HEK293 (cell line): Measurements from ENCODE around the gene TCEAL5.

Source experiments
- CTCF ChIA-PET: fragments of 350-600 bp; formaldehyde crosslinking; extraction: SDS; loops from one replicate; lab custom pipeline; 2021; ENCODE audit warnings: antibody characterized with exemption; lab: Yijun Ruan, JAX
- POLR2A ChIA-PET: fragments of 300-600 bp; formaldehyde crosslinking; extraction: SDS; loops from one replicate; lab custom pipeline; 2020; ENCODE audit warnings: antibody characterized with exemption, inconsistent platforms; lab: Yijun Ruan, JAX
- H3K27ac ChIP-seq: fragments of 200-500 bp; sonication (Bioruptor generic); 2 replicates; pipeline ENCODE4 v1.5.1; 2014; ENCODE audit warnings: low read depth, low read length, control low read depth, inconsistent platforms; ENCODE audit errors: extremely low read depth
- H3K36me3 ChIP-seq, 2 experiments: fragments of 200-500 bp in 1 of 2; sonication (Bioruptor generic) in 1 of 2; 1 replicate in 1 of 2; 2 replicates in 1 of 2; pipeline ENCODE4 v1.5.1; 2014 to 2017; ENCODE audit warnings: inconsistent platforms in 2 of 2, low read length in 2 of 2; ENCODE audit not compliant: control insufficient read depth in 2 of 2, insufficient read depth in 1 of 2
- H3K4me1 ChIP-seq: fragments of 200-500 bp; sonication (Bioruptor generic); 2 replicates; pipeline ENCODE4 v1.5.1; 2014; ENCODE audit warnings: mild to moderate bottlenecking, low read length, inconsistent platforms; ENCODE audit not compliant: control insufficient read depth, insufficient read depth
- H3K4me3 ChIP-seq: 2 replicates; pipeline ENCODE4 v1.5.1; 2011; ENCODE audit warnings: low read depth, mild to moderate bottlenecking, control low read depth, low read length, moderate library complexity
- H3K9me3 ChIP-seq: fragments of 200-500 bp; sonication (Bioruptor generic); 2 replicates; pipeline ENCODE4 v1.5.1; 2014; ENCODE audit warnings: low read depth, low read length, inconsistent platforms; ENCODE audit not compliant: control insufficient read depth, insufficient read depth
- SP7 ChIP-seq: fragments of 450-650 bp; formaldehyde crosslinking; IDR thresholded peaks from 2 replicates; pipeline ENCODE4 v1.5.1; 2016; ENCODE audit warnings: missing biosample characterization, missing genetic modification characterization
- YY1 ChIP-seq: fragments of 450-650 bp; formaldehyde crosslinking; IDR thresholded peaks from 2 replicates; pipeline ENCODE4 v1.5.1; 2018; ENCODE audit warnings: missing biosample characterization, missing genetic modification characterization
- ZBTB17 ChIP-seq: fragments of 450-650 bp; formaldehyde crosslinking; IDR thresholded peaks from 2 replicates; pipeline ENCODE4 v1.5.1; 2016; ENCODE audit warnings: missing biosample characterization, missing genetic modification characterization
- ZBTB8A ChIP-seq: fragments of 450-650 bp; formaldehyde crosslinking; IDR thresholded peaks from 2 replicates; pipeline ENCODE4 v1.5.1; 2016; ENCODE audit warnings: missing biosample characterization, missing genetic modification characterization
- ZEB2 ChIP-seq: fragments of 450-650 bp; formaldehyde crosslinking; IDR thresholded peaks from 2 replicates; pipeline ENCODE4 v1.5.1; 2016; ENCODE audit warnings: missing biosample characterization, missing genetic modification characterization
- ZIC2 ChIP-seq: fragments of 450-650 bp; formaldehyde crosslinking; IDR thresholded peaks from 2 replicates; pipeline ENCODE4 v1.5.1; 2016; ENCODE audit warnings: missing biosample characterization, missing genetic modification characterization
- ZNF121 ChIP-seq: fragments of 450-650 bp; formaldehyde crosslinking; IDR thresholded peaks from 2 replicates; pipeline ENCODE4 v1.5.1; 2016; ENCODE audit warnings: missing biosample characterization, missing genetic modification characterization
- ZNF157 ChIP-seq: fragments of 450-650 bp; formaldehyde crosslinking; IDR thresholded peaks from 2 replicates; pipeline ENCODE4 v1.5.1; 2016; ENCODE audit warnings: missing biosample characterization, missing genetic modification characterization
- ZNF169 ChIP-seq: fragments of 450-650 bp; formaldehyde crosslinking; IDR thresholded peaks from 2 replicates; pipeline ENCODE4 v1.5.1; 2016; ENCODE audit warnings: missing biosample characterization, missing genetic modification characterization
- ZNF239 ChIP-seq: fragments of 450-650 bp; formaldehyde crosslinking; IDR thresholded peaks from 2 replicates; pipeline ENCODE4 v1.5.1; 2016; ENCODE audit warnings: missing biosample characterization, missing genetic modification characterization
- ZNF302 ChIP-seq: fragments of 450-650 bp; formaldehyde crosslinking; IDR thresholded peaks from 2 replicates; pipeline ENCODE4 v1.5.1; 2016; ENCODE audit warnings: missing biosample characterization, missing genetic modification characterization, low read depth
- ZNF394 ChIP-seq: fragments of 450-650 bp; formaldehyde crosslinking; IDR thresholded peaks from 2 replicates; pipeline ENCODE4 v1.5.1; 2016; ENCODE audit warnings: missing biosample characterization, missing genetic modification characterization, mild to moderate bottlenecking, moderate library complexity, borderline replicate concordance
- ZNF530 ChIP-seq: fragments of 450-650 bp; formaldehyde crosslinking; IDR thresholded peaks from 2 replicates; pipeline ENCODE4 v1.5.1; 2016; ENCODE audit warnings: low read depth, missing biosample characterization, missing genetic modification characterization
- ZNF701 ChIP-seq: fragments of 450-650 bp; formaldehyde crosslinking; IDR thresholded peaks from 2 replicates; pipeline ENCODE4 v1.5.1; 2016; ENCODE audit warnings: missing biosample characterization, missing genetic modification characterization
- ZNF707 ChIP-seq: fragments of 450-650 bp; formaldehyde crosslinking; IDR thresholded peaks from 2 replicates; pipeline ENCODE4 v1.5.1; 2016; ENCODE audit warnings: missing biosample characterization, missing genetic modification characterization
- TF ChIP-seq, protein P1 (sequence below): fragments of 450-650 bp; formaldehyde crosslinking; IDR thresholded peaks from 2 replicates; pipeline ENCODE4 v1.5.1; 2016; ENCODE audit warnings: missing biosample characterization, missing genetic modification characterization
- TF ChIP-seq, protein P2 (sequence below): fragments of 450-650 bp; formaldehyde crosslinking; IDR thresholded peaks from 2 replicates; pipeline ENCODE4 v1.5.1; 2016; ENCODE audit warnings: missing biosample characterization, missing genetic modification characterization
- TF ChIP-seq, protein P3 (sequence below): fragments of 450-650 bp; formaldehyde crosslinking; IDR thresholded peaks from 2 replicates; pipeline ENCODE4 v1.5.1; 2016; ENCODE audit warnings: missing biosample characterization, missing genetic modification characterization
- TF ChIP-seq, protein P4 (sequence below): fragments of 450-650 bp; formaldehyde crosslinking; optimal IDR thresholded peaks from 2 replicates; pipeline ENCODE3; 2016; ENCODE audit warnings: missing biosample characterization, mild to moderate bottlenecking, missing genetic modification characterization
- TF ChIP-seq, protein P5 (sequence below): fragments of 450-650 bp; formaldehyde crosslinking; IDR thresholded peaks from 2 replicates; pipeline ENCODE4 v1.5.1; 2017; ENCODE audit warnings: missing biosample characterization, missing genetic modification characterization
- TF ChIP-seq, protein P6 (sequence below): fragments of 450-650 bp; formaldehyde crosslinking; IDR thresholded peaks from 2 replicates; pipeline ENCODE4 v1.5.1; 2016; ENCODE audit warnings: missing biosample characterization, missing genetic modification characterization

TCEAL5 gene

DNA sequence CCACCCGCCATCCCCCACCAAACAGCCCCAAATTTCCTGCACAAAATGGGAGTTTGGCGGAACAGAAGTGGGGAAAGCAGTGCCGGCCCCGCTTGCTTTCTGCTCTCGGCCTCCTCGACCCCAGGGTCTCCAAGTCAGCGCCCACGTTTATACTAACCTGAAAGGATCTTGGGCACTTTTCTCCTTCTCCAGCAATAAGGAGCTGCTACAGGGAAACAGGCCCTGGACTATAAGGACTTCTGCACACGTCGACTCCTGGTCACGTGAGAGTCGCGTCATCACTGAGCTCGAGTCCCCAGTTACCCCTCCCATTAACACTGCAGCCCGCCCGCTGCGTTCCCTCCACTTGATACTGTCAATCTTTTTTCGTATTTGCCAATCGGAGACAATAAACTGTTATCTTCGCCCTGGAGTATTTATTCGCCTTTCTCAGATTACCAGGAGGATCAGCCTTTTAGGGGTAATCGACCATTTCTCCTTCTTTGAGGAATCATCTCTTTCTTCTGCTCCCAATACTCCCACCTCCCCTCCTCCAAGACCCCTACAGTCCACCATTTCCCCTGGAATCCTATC lies 21.5 kb downstream of the TCEAL5 start, which contains the start of gene TCEAL8 (continued):
- TF ChIP-seq, protein P1, sequence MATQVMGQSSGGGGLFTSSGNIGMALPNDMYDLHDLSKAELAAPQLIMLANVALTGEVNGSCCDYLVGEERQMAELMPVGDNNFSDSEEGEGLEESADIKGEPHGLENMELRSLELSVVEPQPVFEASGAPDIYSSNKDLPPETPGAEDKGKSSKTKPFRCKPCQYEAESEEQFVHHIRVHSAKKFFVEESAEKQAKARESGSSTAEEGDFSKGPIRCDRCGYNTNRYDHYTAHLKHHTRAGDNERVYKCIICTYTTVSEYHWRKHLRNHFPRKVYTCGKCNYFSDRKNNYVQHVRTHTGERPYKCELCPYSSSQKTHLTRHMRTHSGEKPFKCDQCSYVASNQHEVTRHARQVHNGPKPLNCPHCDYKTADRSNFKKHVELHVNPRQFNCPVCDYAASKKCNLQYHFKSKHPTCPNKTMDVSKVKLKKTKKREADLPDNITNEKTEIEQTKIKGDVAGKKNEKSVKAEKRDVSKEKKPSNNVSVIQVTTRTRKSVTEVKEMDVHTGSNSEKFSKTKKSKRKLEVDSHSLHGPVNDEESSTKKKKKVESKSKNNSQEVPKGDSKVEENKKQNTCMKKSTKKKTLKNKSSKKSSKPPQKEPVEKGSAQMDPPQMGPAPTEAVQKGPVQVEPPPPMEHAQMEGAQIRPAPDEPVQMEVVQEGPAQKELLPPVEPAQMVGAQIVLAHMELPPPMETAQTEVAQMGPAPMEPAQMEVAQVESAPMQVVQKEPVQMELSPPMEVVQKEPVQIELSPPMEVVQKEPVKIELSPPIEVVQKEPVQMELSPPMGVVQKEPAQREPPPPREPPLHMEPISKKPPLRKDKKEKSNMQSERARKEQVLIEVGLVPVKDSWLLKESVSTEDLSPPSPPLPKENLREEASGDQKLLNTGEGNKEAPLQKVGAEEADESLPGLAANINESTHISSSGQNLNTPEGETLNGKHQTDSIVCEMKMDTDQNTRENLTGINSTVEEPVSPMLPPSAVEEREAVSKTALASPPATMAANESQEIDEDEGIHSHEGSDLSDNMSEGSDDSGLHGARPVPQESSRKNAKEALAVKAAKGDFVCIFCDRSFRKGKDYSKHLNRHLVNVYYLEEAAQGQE (tag by site-specific recombination), result no peak
- TF ChIP-seq ZBTB8A, result no peak
- 0 out of 2 replicates have a peak, but pooled peaks have one; percentile 30 for TF ChIP-seq SP7 (tag by site-specific recombination)
- TF ChIP-seq, protein P2, sequence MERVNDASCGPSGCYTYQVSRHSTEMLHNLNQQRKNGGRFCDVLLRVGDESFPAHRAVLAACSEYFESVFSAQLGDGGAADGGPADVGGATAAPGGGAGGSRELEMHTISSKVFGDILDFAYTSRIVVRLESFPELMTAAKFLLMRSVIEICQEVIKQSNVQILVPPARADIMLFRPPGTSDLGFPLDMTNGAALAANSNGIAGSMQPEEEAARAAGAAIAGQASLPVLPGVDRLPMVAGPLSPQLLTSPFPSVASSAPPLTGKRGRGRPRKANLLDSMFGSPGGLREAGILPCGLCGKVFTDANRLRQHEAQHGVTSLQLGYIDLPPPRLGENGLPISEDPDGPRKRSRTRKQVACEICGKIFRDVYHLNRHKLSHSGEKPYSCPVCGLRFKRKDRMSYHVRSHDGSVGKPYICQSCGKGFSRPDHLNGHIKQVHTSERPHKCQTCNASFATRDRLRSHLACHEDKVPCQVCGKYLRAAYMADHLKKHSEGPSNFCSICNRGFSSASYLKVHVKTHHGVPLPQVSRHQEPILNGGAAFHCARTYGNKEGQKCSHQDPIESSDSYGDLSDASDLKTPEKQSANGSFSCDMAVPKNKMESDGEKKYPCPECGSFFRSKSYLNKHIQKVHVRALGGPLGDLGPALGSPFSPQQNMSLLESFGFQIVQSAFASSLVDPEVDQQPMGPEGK (tag by site-specific recombination), result peak; percentile 48
- TF ChIP-seq, protein P3, sequence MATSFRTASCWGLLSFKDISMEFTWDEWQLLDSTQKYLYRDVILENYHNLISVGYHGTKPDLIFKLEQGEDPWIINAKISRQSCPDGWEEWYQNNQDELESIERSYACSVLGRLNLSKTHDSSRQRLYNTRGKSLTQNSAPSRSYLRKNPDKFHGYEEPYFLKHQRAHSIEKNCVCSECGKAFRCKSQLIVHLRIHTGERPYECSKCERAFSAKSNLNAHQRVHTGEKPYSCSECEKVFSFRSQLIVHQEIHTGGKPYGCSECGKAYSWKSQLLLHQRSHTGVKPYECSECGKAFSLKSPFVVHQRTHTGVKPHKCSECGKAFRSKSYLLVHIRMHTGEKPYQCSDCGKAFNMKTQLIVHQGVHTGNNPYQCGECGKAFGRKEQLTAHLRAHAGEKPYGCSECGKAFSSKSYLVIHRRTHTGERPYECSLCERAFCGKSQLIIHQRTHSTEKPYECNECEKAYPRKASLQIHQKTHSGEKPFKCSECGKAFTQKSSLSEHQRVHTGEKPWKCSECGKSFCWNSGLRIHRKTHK, result no peak
- peak; percentile 36; the same call in 1 of the 2 replicates for TF ChIP-seq ZIC2
- TF ChIP-seq YY1 (tag by site-specific recombination), result no peak
- TF ChIP-seq ZNF707 (tag by site-specific recombination), result no peak
- TF ChIP-seq, protein P4, sequence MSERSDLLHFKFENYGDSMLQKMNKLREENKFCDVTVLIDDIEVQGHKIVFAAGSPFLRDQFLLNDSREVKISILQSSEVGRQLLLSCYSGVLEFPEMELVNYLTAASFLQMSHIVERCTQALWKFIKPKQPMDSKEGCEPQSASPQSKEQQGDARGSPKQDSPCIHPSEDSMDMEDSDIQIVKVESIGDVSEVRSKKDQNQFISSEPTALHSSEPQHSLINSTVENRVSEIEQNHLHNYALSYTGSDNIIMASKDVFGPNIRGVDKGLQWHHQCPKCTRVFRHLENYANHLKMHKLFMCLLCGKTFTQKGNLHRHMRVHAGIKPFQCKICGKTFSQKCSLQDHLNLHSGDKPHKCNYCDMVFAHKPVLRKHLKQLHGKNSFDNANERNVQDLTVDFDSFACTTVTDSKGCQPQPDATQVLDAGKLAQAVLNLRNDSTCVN (tag by site-specific recombination), result no peak
- TF ChIP-seq, protein P5, sequence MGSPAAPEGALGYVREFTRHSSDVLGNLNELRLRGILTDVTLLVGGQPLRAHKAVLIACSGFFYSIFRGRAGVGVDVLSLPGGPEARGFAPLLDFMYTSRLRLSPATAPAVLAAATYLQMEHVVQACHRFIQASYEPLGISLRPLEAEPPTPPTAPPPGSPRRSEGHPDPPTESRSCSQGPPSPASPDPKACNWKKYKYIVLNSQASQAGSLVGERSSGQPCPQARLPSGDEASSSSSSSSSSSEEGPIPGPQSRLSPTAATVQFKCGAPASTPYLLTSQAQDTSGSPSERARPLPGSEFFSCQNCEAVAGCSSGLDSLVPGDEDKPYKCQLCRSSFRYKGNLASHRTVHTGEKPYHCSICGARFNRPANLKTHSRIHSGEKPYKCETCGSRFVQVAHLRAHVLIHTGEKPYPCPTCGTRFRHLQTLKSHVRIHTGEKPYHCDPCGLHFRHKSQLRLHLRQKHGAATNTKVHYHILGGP (tag by site-specific recombination), result no peak
- TF ChIP-seq ZNF239, result no peak
- TF ChIP-seq, protein P6, sequence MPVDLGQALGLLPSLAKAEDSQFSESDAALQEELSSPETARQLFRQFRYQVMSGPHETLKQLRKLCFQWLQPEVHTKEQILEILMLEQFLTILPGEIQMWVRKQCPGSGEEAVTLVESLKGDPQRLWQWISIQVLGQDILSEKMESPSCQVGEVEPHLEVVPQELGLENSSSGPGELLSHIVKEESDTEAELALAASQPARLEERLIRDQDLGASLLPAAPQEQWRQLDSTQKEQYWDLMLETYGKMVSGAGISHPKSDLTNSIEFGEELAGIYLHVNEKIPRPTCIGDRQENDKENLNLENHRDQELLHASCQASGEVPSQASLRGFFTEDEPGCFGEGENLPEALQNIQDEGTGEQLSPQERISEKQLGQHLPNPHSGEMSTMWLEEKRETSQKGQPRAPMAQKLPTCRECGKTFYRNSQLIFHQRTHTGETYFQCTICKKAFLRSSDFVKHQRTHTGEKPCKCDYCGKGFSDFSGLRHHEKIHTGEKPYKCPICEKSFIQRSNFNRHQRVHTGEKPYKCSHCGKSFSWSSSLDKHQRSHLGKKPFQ (tag by site-specific recombination), result no peak
- peak; percentile 39; the same call in 1 of the 2 replicates for TF ChIP-seq ZBTB17 (tag by site-specific recombination)

DNA sequence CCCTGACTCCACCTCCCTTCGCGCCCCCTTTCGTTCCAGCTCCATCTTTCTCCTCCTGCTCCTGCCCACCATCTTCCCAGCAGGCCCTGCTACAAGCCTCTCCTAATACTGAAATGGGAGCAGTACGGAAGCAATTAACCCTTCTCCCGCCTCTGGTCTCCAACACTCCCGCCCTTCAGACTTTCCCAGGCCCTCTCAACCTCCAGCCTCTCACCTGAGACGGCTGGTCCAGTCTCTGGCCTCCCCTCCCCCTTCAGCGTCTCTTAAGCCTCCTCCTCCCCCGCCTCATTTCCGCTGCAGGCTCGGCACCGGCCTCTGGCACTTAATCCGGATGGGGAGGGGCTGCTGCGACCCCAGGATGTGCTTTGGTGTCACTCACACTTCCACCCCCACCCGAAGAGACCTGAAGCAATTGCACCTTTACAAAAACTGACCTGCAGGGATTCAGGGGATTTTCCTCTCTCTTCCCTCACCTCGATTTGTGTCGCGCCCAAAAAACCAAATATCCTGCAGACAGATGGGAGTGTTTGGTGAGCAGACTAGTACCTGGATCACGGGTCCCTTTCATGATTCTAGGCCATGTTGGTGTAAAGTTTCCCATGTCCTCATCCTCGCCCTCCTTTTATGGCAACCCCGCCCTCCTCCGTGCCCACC lies 22.3 kb downstream of the TCEAL5 start:
- POLR2A ChIA-PET, result interaction anchor here (0.6 to 0.7 kb wide), 2 partner anchors 56 to 76 kb away, joined by 3 read pairs; partner anchors contain the start of genes BEX2 and TCEAL7
- Histone ChIP-seq H3K4me3 (peak overlapping the region; percentile 54), H3K27ac (peak overlapping the region; percentile 65), H3K36me3 (peaks cover 0 to 16% of the 10 kb centered on the region in 2 experiments; a peak in 1 of 3 replicates), H3K9me3 (no peaks in the 10 kb centered on the region), H3K4me1 (no peaks in the 10 kb centered on the region)
- CTCF ChIA-PET, result no interaction called here
- TF ChIP-seq ZNF394 (tag by site-specific recombination), result no peak
- no peak for TF ChIP-seq ZNF530 (tag by site-specific recombination)
- TF ChIP-seq ZNF169 (tag by site-specific recombination), result no peak
- no peak for TF ChIP-seq ZNF157 (tag by site-specific recombination)
- no peak for TF ChIP-seq ZNF701 (tag by site-specific recombination)
- TF ChIP-seq, protein P4 (tag by site-specific recombination), result no peak
- TF ChIP-seq ZEB2 (tag by site-specific recombination), result no peak; the same call in 1 of the 2 replicates
- TF ChIP-seq ZNF121 (tag by site-specific recombination), result no peak
- TF ChIP-seq ZNF302 (tag by site-specific recombination), result no peak
